Thyroid gland (tissue), 4 donors: Measurements from ENCODE around the gene HSD11B2.

Experiments used
- POLR2A ChIP-seq, 2 donors: fragments of 450-650 bp; IDR thresholded peaks; one replicate each; pipeline ENCODE4 v1.6.1; 2017; ENCODE audit warnings: antibody characterized with exemption in 2 of 2, mild to moderate bottlenecking in 2 of 2, moderate library complexity in 1 of 2
- TF ChIP-seq, protein P1 (sequence below), 6 experiments: fragments of 200-600 bp in 3 of 6; fragments of 450-650 bp in 3 of 6; sonication (generic) in 3 of 6; IDR thresholded peaks; one replicate each; pipeline ENCODE4 v1.5.1; 2016 to 2019; ENCODE audit warnings: antibody characterized with exemption in 6 of 6, mild to moderate bottlenecking in 2 of 6, inconsistent platforms in 1 of 6, moderate library complexity in 1 of 6

DNA sequence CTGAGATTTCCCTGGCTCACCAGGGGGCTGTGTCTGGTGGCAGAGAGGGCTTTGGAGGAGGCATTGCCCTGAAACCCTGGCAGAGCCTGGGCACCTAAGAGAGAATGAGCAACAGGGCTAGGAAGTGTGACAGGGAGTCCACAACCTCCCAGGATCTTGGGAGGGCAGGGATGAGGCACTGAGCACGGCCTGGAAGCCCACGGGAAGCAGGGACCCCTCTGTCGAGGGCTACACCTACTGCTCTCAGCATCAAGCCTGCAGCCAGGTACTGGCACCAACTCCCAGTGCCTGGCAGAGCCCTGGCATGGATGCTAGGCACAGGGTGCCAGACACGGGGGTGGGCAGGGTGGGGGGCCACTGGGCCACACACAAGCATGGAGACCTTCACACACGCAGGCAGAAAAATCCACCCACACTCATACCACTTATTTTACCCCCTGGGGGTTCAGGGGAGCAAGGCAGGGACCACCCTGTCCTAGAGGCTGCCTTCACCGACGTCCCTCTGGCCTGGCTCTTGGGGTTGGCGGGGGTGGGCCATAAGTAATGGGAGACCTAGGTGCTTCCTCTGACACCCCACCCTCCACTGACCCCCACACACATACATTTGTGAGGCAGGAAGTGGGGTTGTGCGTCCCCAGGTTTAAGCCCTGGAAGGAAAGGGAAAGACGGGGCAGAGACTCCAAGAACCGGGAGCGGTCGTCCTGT, 970 bp upstream of the HSD11B2 start:
- TF ChIP-seq, protein P1, sequence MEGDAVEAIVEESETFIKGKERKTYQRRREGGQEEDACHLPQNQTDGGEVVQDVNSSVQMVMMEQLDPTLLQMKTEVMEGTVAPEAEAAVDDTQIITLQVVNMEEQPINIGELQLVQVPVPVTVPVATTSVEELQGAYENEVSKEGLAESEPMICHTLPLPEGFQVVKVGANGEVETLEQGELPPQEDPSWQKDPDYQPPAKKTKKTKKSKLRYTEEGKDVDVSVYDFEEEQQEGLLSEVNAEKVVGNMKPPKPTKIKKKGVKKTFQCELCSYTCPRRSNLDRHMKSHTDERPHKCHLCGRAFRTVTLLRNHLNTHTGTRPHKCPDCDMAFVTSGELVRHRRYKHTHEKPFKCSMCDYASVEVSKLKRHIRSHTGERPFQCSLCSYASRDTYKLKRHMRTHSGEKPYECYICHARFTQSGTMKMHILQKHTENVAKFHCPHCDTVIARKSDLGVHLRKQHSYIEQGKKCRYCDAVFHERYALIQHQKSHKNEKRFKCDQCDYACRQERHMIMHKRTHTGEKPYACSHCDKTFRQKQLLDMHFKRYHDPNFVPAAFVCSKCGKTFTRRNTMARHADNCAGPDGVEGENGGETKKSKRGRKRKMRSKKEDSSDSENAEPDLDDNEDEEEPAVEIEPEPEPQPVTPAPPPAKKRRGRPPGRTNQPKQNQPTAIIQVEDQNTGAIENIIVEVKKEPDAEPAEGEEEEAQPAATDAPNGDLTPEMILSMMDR (IDR thresholded peaks at IDR 0.05): no peak
- TF ChIP-seq POLR2A (IDR thresholded peaks at IDR 0.05): no peak
